K562 (cell line): Measurements from ENCODE around the gene BLM. TPM values are rescaled to one million over a fixed set of nuclear protein-coding genes. Genes with fewer than 3 reads are reported as not detected.

Experiments used
- ATAC-seq: fragments of 200-7000 bp; cut with Tn5 transposase; 3 replicates; pipeline ENCODE4 v1.9.1; 2020; ENCODE audit warnings: moderate library complexity
- BruUV-seq: library from RNA; stranded (reverse); fragments of 400-500 nt; replicated peaks from 2 replicates; lab custom pipeline; 2021; lab: Mats Ljungman, UMichigan
- CTCF ChIA-PET: fragments of 300-600 bp; formaldehyde crosslinking; extraction: SDS; loops from one replicate; lab custom pipeline; 2021; ENCODE audit warnings: low intra/inter-chr PET ratio; lab: Yijun Ruan, JAX
- POLR2A ChIA-PET: fragments of 300-600, 350-650 bp; sonication (Branson Sonifier 250); formaldehyde crosslinking; extraction: SDS; loops from one replicate; lab custom pipeline; 2021; ENCODE audit warnings: antibody characterized with exemption, inconsistent platforms; lab: Yijun Ruan, JAX
- DNase-seq, 4 experiments: peaks; one replicate each; pipeline versions ENCODE4 v3.0.0 to v3.0.0-alpha.2; 2011 to 2018; ENCODE audit warnings: low spot score in 3 of 4, mixed read lengths in 3 of 4; ENCODE audit errors: extremely low read depth in 1 of 4
- FAIRE-seq: peaks from 2 replicates; lab custom pipeline; 2011; peaks lifted over from hg19 to GRCh38; lab: Jason Lieb, UNC
- H2AFZ ChIP-seq: 2 replicates; pipeline ENCODE4 v1.6.0; 2011; ENCODE audit warnings: low read depth, low read length, control low read depth, inconsistent platforms
- H3K27ac ChIP-seq: fragments of 200-600 bp; 3 replicates; pipeline ENCODE4 v1.8.0; 2011; ENCODE audit warnings: low read depth, mild to moderate bottlenecking, control low read depth, inconsistent platforms, low read length, moderate library complexity, mixed read lengths; ENCODE audit errors: extremely low read depth
- H3K27me3 ChIP-seq, 2 experiments: fragments of 300-600 bp in 1 of 2; 2 replicates in 1 of 2; 3 replicates in 1 of 2; pipeline versions ENCODE4 v1.6.0 to v1.8.0; 2011; ENCODE audit warnings: inconsistent platforms in 2 of 2, low read length in 2 of 2, mild to moderate bottlenecking in 1 of 2, mixed read lengths in 1 of 2, moderate library complexity in 1 of 2; ENCODE audit not compliant: control insufficient read depth in 2 of 2, insufficient read depth in 2 of 2
- H3K36me3 ChIP-seq: fragments of 300-600 bp; 3 replicates; pipeline ENCODE4 v1.8.0; 2011; ENCODE audit warnings: mild to moderate bottlenecking, low read length, inconsistent platforms; ENCODE audit not compliant: control insufficient read depth, insufficient read depth
- H3K4me1 ChIP-seq, 2 experiments: fragments of 200-600 bp in 1 of 2; replicated peaks in 1 of 2; 2 replicates in 1 of 2; 3 replicates in 1 of 2; pipeline versions ENCODE4 v1.5.1 to v1.8.0; 2011; ENCODE audit warnings: inconsistent platforms in 2 of 2, low read length in 2 of 2, mild to moderate bottlenecking in 1 of 2, mixed read lengths in 1 of 2, moderate library complexity in 1 of 2; ENCODE audit not compliant: control insufficient read depth in 2 of 2, insufficient read depth in 2 of 2
- H3K4me2 ChIP-seq: 2 replicates; pipeline ENCODE4 v1.6.1; 2011; ENCODE audit warnings: low read length, control low read depth, inconsistent platforms, mixed read lengths; ENCODE audit not compliant: insufficient read depth
- H3K4me3 ChIP-seq: fragments of 200-600 bp; sonication (generic), shearing (Covaris generic); 2 replicates; pipeline ENCODE4 v1.5.1; 2016; ENCODE audit warnings: control low read depth, inconsistent platforms
- H3K79me2 ChIP-seq: fragments of 200-600 bp; 3 replicates; pipeline ENCODE4 v1.8.0; 2011; ENCODE audit warnings: low read length, inconsistent platforms; ENCODE audit not compliant: control insufficient read depth, insufficient read depth
- H3K9ac ChIP-seq, 2 experiments: 2 replicates each; pipeline versions ENCODE4 v1.6.0 to v1.6.1; 2011; ENCODE audit warnings: low read depth in 2 of 2, low read length in 2 of 2, control low read depth in 1 of 2, inconsistent platforms in 1 of 2, mild to moderate bottlenecking in 1 of 2, mixed read lengths in 1 of 2; ENCODE audit not compliant: insufficient read depth in 1 of 2
- H3K9me1 ChIP-seq: one replicate; pipeline ENCODE4 v1.6.0; 2011; ENCODE audit warnings: inconsistent platforms, mild to moderate bottlenecking, low read length, moderate library complexity; ENCODE audit not compliant: control insufficient read depth, insufficient read depth
- H3K9me3 ChIP-seq: replicated peaks from 2 replicates; pipeline ENCODE4 v1.5.1; 2011; ENCODE audit warnings: low read depth, low read length, inconsistent platforms; ENCODE audit not compliant: control insufficient read depth, insufficient read depth
- H4K20me1 ChIP-seq: replicated peaks from 2 replicates; pipeline ENCODE4 v1.6.1; 2011; ENCODE audit warnings: low read length, inconsistent platforms, mixed read lengths; ENCODE audit not compliant: control insufficient read depth, insufficient read depth
- KAT2B ChIP-seq: IDR thresholded peaks from one replicate; pipeline ENCODE4 v1.6.1; 2012; ENCODE audit warnings: low read depth, mild to moderate bottlenecking, control low read depth, inconsistent platforms, low read length, moderate library complexity
- NCOA1 ChIP-seq: fragments of 450-650 bp; IDR thresholded peaks from 2 replicates; pipeline ENCODE4 v1.6.1; 2016; ENCODE audit warnings: low read depth
- SIN3B ChIP-seq: fragments of 450-650 bp; IDR thresholded peaks from 2 replicates; pipeline ENCODE4 v1.6.1; 2017; ENCODE audit warnings: low read depth, mild to moderate bottlenecking, moderate library complexity
- TCF7 ChIP-seq: sonication (generic); IDR thresholded peaks from 2 replicates; pipeline ENCODE4 v1.6.1; 2016; ENCODE audit warnings: antibody characterized with exemption, borderline replicate concordance
- ZBTB8A ChIP-seq: fragments of 450-650 bp; IDR thresholded peaks from 2 replicates; pipeline ENCODE4 v1.6.1; 2018; ENCODE audit warnings: mild to moderate bottlenecking, moderate library complexity; ENCODE audit not compliant: partially characterized antibody
- ZNF140 ChIP-seq: fragments of 250-450 bp; sonication (Bioruptor Pico); IDR thresholded peaks from 2 replicates; pipeline ENCODE4 v1.8.0; 2021; ENCODE audit warnings: moderate library complexity, mild to moderate bottlenecking, inconsistent platforms
- WGBS: fragments of 100-300 bp; shearing (Covaris generic); methylation state at CpG from one replicate; pipeline ENCODE4 v1.1.6; 2016; ENCODE audit warnings: low coverage, mixed read lengths; ENCODE audit not compliant: insufficient coverage; ENCODE audit errors: missing lambda C conversion rate; 5-methylcytosine and 5-hydroxymethylcytosine counted together
- in situ Hi-C: fragments of 300-500 bp; cut with MboI; formaldehyde crosslinking; loops from 4 replicates; pipeline ENCODE4 v1.15.0; 2018; ENCODE audit warnings: inconsistent platforms, mixed read lengths
- intact Hi-C: fragments of 100-400 bp; cut with micrococcal nuclease; formaldehyde crosslinking; loops from 2 replicates; pipeline ENCODE4 v1.14.2; 2022
- polyA plus RNA-seq, 8 experiments: library from polyadenylated mRNA; depleted of rRNA in 4 of 8; stranded (reverse) in 5 of 8; unstranded in 3 of 8; fragments of >200 nt; fragmentation: Nextera tagmentation in 2 of 8; fragmentation: Illumina TruSeq in 1 of 8; extraction: Ambion mirVana in 2 of 8; extraction: Trizol in 1 of 8; gene quantifications; 2 replicates each; pipeline versions ENCODE4 v1.2.1 to v1.2.3, GENCODE V29; 2011 to 2014; ENCODE audit warnings: inconsistent platforms in 1 of 8, missing spikeins in 1 of 8
- total RNA-seq, 7 experiments: library from RNA; depleted of rRNA in 6 of 7; stranded (reverse); fragments of >200 nt in 6 of 7; fragmentation: Illumina TruSeq in 2 of 7; extraction: Trizol in 2 of 7; gene quantifications; 2 replicates each; pipeline versions ENCODE4 v1.2.1 to v1.2.3, GENCODE V29; 2011 to 2021; ENCODE audit warnings: low replicate concordance in 1 of 7
- TF ChIP-seq, protein P1 (sequence below): fragments of 150-350 bp; IDR thresholded peaks from 2 replicates; pipeline ENCODE4 v1.6.1; 2014; ENCODE audit warnings: low read depth, mild to moderate bottlenecking, low read length, borderline replicate concordance

BLM gene
- total and polyA plus RNA-seq, 9 of the 15 experiments (the other 6 are each of a cell fraction or from before 2014, with no cell fraction given), result 21.0 to 56.0 (median 43.9) TPM

DNA sequence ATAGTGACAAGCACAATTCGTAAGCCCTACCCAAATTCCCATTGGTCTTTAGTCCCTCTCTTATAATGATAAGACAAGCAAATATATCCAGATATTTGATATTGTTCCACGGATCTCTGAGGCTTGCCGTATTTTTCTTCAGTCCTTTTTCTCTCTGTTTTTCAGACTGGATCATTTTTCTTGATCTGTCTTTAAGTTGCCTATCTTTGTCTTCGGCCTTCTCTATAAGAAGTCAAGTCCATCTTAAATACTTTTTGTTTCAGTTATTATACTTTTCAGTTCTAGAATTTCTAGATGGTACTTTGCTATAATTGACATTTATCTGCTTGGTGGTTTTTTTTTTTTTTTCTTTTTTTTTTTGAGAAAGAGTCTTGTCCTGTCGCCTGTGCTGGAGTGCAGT is 13.7 kb upstream of the BLM start (continued):
- TF ChIP-seq, protein P1, sequence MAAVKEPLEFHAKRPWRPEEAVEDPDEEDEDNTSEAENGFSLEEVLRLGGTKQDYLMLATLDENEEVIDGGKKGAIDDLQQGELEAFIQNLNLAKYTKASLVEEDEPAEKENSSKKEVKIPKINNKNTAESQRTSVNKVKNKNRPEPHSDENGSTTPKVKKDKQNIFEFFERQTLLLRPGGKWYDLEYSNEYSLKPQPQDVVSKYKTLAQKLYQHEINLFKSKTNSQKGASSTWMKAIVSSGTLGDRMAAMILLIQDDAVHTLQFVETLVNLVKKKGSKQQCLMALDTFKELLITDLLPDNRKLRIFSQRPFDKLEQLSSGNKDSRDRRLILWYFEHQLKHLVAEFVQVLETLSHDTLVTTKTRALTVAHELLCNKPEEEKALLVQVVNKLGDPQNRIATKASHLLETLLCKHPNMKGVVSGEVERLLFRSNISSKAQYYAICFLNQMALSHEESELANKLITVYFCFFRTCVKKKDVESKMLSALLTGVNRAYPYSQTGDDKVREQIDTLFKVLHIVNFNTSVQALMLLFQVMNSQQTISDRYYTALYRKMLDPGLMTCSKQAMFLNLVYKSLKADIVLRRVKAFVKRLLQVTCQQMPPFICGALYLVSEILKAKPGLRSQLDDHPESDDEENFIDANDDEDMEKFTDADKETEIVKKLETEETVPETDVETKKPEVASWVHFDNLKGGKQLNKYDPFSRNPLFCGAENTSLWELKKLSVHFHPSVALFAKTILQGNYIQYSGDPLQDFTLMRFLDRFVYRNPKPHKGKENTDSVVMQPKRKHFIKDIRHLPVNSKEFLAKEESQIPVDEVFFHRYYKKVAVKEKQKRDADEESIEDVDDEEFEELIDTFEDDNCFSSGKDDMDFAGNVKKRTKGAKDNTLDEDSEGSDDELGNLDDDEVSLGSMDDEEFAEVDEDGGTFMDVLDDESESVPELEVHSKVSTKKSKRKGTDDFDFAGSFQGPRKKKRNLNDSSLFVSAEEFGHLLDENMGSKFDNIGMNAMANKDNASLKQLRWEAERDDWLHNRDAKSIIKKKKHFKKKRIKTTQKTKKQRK, result no peak
- TF ChIP-seq KAT2B (no peak), SIN3B (no peak), TCF7 (no peak)

DNA sequence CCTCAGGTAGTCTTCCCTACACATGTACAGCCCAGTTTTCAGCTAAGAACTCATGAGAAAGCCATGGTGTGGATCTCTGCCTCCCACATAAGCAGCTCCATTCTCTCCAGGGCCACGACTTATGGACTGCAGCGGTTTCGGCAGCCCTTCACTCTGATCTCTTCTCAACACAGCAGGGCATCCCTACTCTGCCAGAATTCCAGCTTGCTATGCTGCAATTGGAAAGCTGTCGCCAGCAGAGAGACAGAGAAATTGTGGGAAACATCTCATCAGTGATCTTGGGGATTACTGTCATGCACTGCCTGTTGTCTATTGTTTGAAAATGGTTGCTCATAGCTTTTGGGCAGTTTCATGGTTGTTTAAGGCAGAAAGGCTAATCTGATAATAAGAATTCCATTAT is 11.9 kb upstream of the BLM start:
- peaks cover 6% of the 10 kb centered on the region for H3K9me3 ChIP-seq
- no peaks in the 10 kb centered on the region for H3K27me3 ChIP-seq
- POLR2A ChIA-PET, result interaction anchor here (0.6 kb wide), 1 partner anchor 10 kb away, joined by 3 read pairs; no protein-coding TSS in a partner anchor
- CTCF ChIA-PET, result no interaction called here
- H3K9ac ChIP-seq, result no peak overlapping the region
- WGBS, result 87% methylated on average over 4 of the region's 4 CpGs
- H3K9me1 ChIP-seq, result no peaks in the 10 kb centered on the region
- no peak for TF ChIP-seq ZBTB8A
- no peak for TF ChIP-seq ZNF140 (CRISPR knock-in tag)
- no peak for TF ChIP-seq NCOA1
- FAIRE-seq (no peak), DNase-seq (no peak), ATAC-seq (no peak)
- H3K4me3 ChIP-seq, result no peak overlapping the region
- H2AFZ ChIP-seq, result no peak overlapping the region
- no TSS peak for BruUV-seq
- peaks cover 3 to 5% of the 10 kb centered on the region in 2 experiments; a peak in 1 of 5 replicates for H3K4me1 ChIP-seq
- in situ Hi-C loops, result no loop called here
- no peaks in the 10 kb centered on the region for H3K36me3 ChIP-seq
- H4K20me1 ChIP-seq, result no peaks in the 10 kb centered on the region
- intact Hi-C loops, result no loop called here
- no peaks in the 10 kb centered on the region for H3K79me2 ChIP-seq
- no peak overlapping the region for H3K4me2 ChIP-seq
- no peak overlapping the region for H3K27ac ChIP-seq
